HEK293 (cell line): ENCODE results near the gene COA5.

Experiments
- CTCF ChIP-seq: fragments of 450-650 bp; formaldehyde crosslinking; IDR thresholded peaks from 2 replicates; pipeline ENCODE4 v1.5.1; 2016; ENCODE audit warnings: missing biosample characterization, missing genetic modification characterization
- ELK4 ChIP-seq: IDR thresholded peaks from 2 replicates; pipeline ENCODE4 v1.6.1; 2011; ENCODE audit warnings: mild to moderate bottlenecking, low read depth, low read length, borderline replicate concordance
- ZNF132 ChIP-seq: fragments of 450-650 bp; formaldehyde crosslinking; IDR thresholded peaks from 2 replicates; pipeline ENCODE4 v1.5.1; 2017; ENCODE audit warnings: missing biosample characterization, missing genetic modification characterization, borderline replicate concordance
- ZNF24 ChIP-seq: fragments of 450-650 bp; formaldehyde crosslinking; IDR thresholded peaks from 2 replicates; pipeline ENCODE4 v1.5.1; 2016; ENCODE audit warnings: missing biosample characterization, missing genetic modification characterization
- ZNF266 ChIP-seq: fragments of 450-650 bp; formaldehyde crosslinking; IDR thresholded peaks from 2 replicates; pipeline ENCODE4 v1.5.1; 2016; ENCODE audit warnings: missing biosample characterization, missing genetic modification characterization, low read depth
- ZNF292 ChIP-seq: fragments of 450-650 bp; formaldehyde crosslinking; IDR thresholded peaks from 2 replicates; pipeline ENCODE4 v1.5.1; 2016; ENCODE audit warnings: low read depth, missing biosample characterization, missing genetic modification characterization, borderline replicate concordance
- ZNF449 ChIP-seq: fragments of 450-650 bp; formaldehyde crosslinking; IDR thresholded peaks from 2 replicates; pipeline ENCODE4 v1.5.1; 2017; ENCODE audit warnings: missing biosample characterization, mild to moderate bottlenecking, missing genetic modification characterization, moderate library complexity
- ZNF692 ChIP-seq: fragments of 450-650 bp; formaldehyde crosslinking; IDR thresholded peaks from 2 replicates; pipeline ENCODE4 v1.5.1; 2016; ENCODE audit warnings: missing biosample characterization, missing genetic modification characterization

GRCh38 chr2:98656800-98657199 is 48.5 kb upstream of the COA5 start:
- no peak for TF ChIP-seq ZNF292 (tag by site-specific recombination)
- no peak for TF ChIP-seq ZNF692 (tag by site-specific recombination)
- no peak for TF ChIP-seq ZNF449 (tag by site-specific recombination)
- no peak for TF ChIP-seq ZNF24 (tag by site-specific recombination)
- no peak for TF ChIP-seq ZNF132 (tag by site-specific recombination)
- no peak for TF ChIP-seq CTCF (tag by site-specific recombination)
- TF ChIP-seq ZNF266 (tag by site-specific recombination), result no peak
- TF ChIP-seq ELK4, result no peak
